HEK293 (cell line): ENCODE data around the gene GJA3.

Source experiments
- GLIS1 ChIP-seq: fragments of 450-650 bp; formaldehyde crosslinking; IDR thresholded peaks from 2 replicates; pipeline ENCODE4 v1.5.1; 2016; ENCODE audit warnings: missing biosample characterization, missing genetic modification characterization
- GLIS2 ChIP-seq: fragments of 450-650 bp; formaldehyde crosslinking; IDR thresholded peaks from 2 replicates; pipeline ENCODE4 v1.5.1; 2016; ENCODE audit warnings: missing biosample characterization, missing genetic modification characterization
- KLF1 ChIP-seq: fragments of 450-650 bp; formaldehyde crosslinking; IDR thresholded peaks from 2 replicates; pipeline ENCODE4 v1.5.1; 2016; ENCODE audit warnings: missing biosample characterization, missing genetic modification characterization
- MYNN ChIP-seq: fragments of 450-650 bp; formaldehyde crosslinking; IDR thresholded peaks from 2 replicates; pipeline ENCODE4 v1.5.1; 2016; ENCODE audit warnings: missing biosample characterization, missing genetic modification characterization, borderline replicate concordance
- PRDM4 ChIP-seq: fragments of 450-650 bp; formaldehyde crosslinking; IDR thresholded peaks from 2 replicates; pipeline ENCODE4 v1.5.1; 2017; ENCODE audit warnings: missing biosample characterization, missing genetic modification characterization
- SALL2 ChIP-seq: fragments of 450-650 bp; formaldehyde crosslinking; IDR thresholded peaks from 2 replicates; pipeline ENCODE4 v1.5.0; 2017; ENCODE audit warnings: missing biosample characterization, mild to moderate bottlenecking, missing genetic modification characterization, borderline replicate concordance
- YY2 ChIP-seq: fragments of 450-650 bp; formaldehyde crosslinking; IDR thresholded peaks from 2 replicates; pipeline ENCODE4 v1.5.1; 2016; ENCODE audit warnings: missing biosample characterization, missing genetic modification characterization
- ZNF121 ChIP-seq: fragments of 450-650 bp; formaldehyde crosslinking; IDR thresholded peaks from 2 replicates; pipeline ENCODE4 v1.5.1; 2016; ENCODE audit warnings: missing biosample characterization, missing genetic modification characterization
- ZNF140 ChIP-seq: fragments of 450-650 bp; formaldehyde crosslinking; IDR thresholded peaks from 2 replicates; pipeline ENCODE4 v1.5.1; 2016; ENCODE audit warnings: missing biosample characterization, missing genetic modification characterization
- ZNF157 ChIP-seq: fragments of 450-650 bp; formaldehyde crosslinking; IDR thresholded peaks from 2 replicates; pipeline ENCODE4 v1.5.1; 2016; ENCODE audit warnings: missing biosample characterization, missing genetic modification characterization
- ZNF16 ChIP-seq: fragments of 450-650 bp; formaldehyde crosslinking; IDR thresholded peaks from 2 replicates; pipeline ENCODE4 v1.5.1; 2016; ENCODE audit warnings: low read depth, missing biosample characterization, missing genetic modification characterization
- ZNF266 ChIP-seq: fragments of 450-650 bp; formaldehyde crosslinking; IDR thresholded peaks from 2 replicates; pipeline ENCODE4 v1.5.1; 2016; ENCODE audit warnings: missing biosample characterization, missing genetic modification characterization, low read depth
- ZNF280D ChIP-seq: fragments of 450-650 bp; formaldehyde crosslinking; IDR thresholded peaks from 2 replicates; pipeline ENCODE4 v1.5.1; 2016; ENCODE audit warnings: missing biosample characterization, missing genetic modification characterization
- ZNF335 ChIP-seq: fragments of 450-650 bp; formaldehyde crosslinking; conservative IDR thresholded peaks from 2 replicates; pipeline ENCODE4 v1.5.1; 2016; ENCODE audit warnings: missing biosample characterization, missing genetic modification characterization
- ZNF398 ChIP-seq: fragments of 450-650 bp; formaldehyde crosslinking; IDR thresholded peaks from 2 replicates; pipeline ENCODE4 v1.5.1; 2017; ENCODE audit warnings: missing biosample characterization, missing genetic modification characterization
- ZNF404 ChIP-seq: fragments of 450-650 bp; formaldehyde crosslinking; IDR thresholded peaks from 2 replicates; pipeline ENCODE4 v1.5.1; 2017; ENCODE audit warnings: missing biosample characterization, missing genetic modification characterization
- ZNF423 ChIP-seq: fragments of 450-650 bp; formaldehyde crosslinking; IDR thresholded peaks from 2 replicates; pipeline ENCODE4 v1.5.1; 2016; ENCODE audit warnings: missing biosample characterization, missing genetic modification characterization
- ZNF48 ChIP-seq: fragments of 450-650 bp; formaldehyde crosslinking; IDR thresholded peaks from 2 replicates; pipeline ENCODE4 v1.5.1; 2016; ENCODE audit warnings: missing biosample characterization, missing genetic modification characterization
- ZNF548 ChIP-seq: fragments of 450-650 bp; formaldehyde crosslinking; IDR thresholded peaks from 2 replicates; pipeline ENCODE4 v1.5.1; 2016; ENCODE audit warnings: missing biosample characterization, missing genetic modification characterization
- ZNF555 ChIP-seq: fragments of 450-650 bp; formaldehyde crosslinking; conservative IDR thresholded peaks from 2 replicates; pipeline ENCODE4 v1.5.1; 2017; ENCODE audit warnings: missing biosample characterization, mild to moderate bottlenecking, missing genetic modification characterization, inconsistent platforms
- ZNF600 ChIP-seq: fragments of 450-650 bp; formaldehyde crosslinking; IDR thresholded peaks from 2 replicates; pipeline ENCODE4 v1.5.1; 2016; ENCODE audit warnings: missing biosample characterization, missing genetic modification characterization
- ZNF621 ChIP-seq: fragments of 450-650 bp; formaldehyde crosslinking; IDR thresholded peaks from 2 replicates; pipeline ENCODE4 v1.5.1; 2017; ENCODE audit warnings: missing biosample characterization, missing genetic modification characterization
- ZNF639 ChIP-seq: fragments of 450-650 bp; formaldehyde crosslinking; IDR thresholded peaks from 2 replicates; pipeline ENCODE4 v1.5.1; 2016; ENCODE audit warnings: missing biosample characterization, missing genetic modification characterization
- ZNF670 ChIP-seq: fragments of 450-650 bp; formaldehyde crosslinking; IDR thresholded peaks from 2 replicates; pipeline ENCODE4 v1.5.1; 2016; ENCODE audit warnings: missing biosample characterization, missing genetic modification characterization, low read depth
- ZNF76 ChIP-seq: fragments of 450-650 bp; formaldehyde crosslinking; IDR thresholded peaks from 2 replicates; pipeline ENCODE4; 2016; ENCODE audit warnings: low read depth, missing biosample characterization, missing genetic modification characterization, borderline replicate concordance
- ZNF776 ChIP-seq: fragments of 450-650 bp; formaldehyde crosslinking; IDR thresholded peaks from 2 replicates; pipeline ENCODE4 v1.5.0; 2017; ENCODE audit warnings: missing biosample characterization, missing genetic modification characterization, borderline replicate concordance
- ZNF777 ChIP-seq: fragments of 450-650 bp; formaldehyde crosslinking; IDR thresholded peaks from 2 replicates; pipeline ENCODE4 v1.5.1; 2017; ENCODE audit warnings: missing biosample characterization, missing genetic modification characterization, borderline replicate concordance
- ZNF792 ChIP-seq: fragments of 450-650 bp; formaldehyde crosslinking; IDR thresholded peaks from 2 replicates; pipeline ENCODE4 v1.5.1; 2016; ENCODE audit warnings: missing biosample characterization, missing genetic modification characterization
- TF ChIP-seq, protein P1 (sequence below): fragments of 450-650 bp; formaldehyde crosslinking; IDR thresholded peaks from 2 replicates; pipeline ENCODE4 v1.5.1; 2016; ENCODE audit warnings: missing biosample characterization, missing genetic modification characterization
- TF ChIP-seq, protein P2 (sequence below): fragments of 450-650 bp; formaldehyde crosslinking; IDR thresholded peaks from 2 replicates; pipeline ENCODE4 v1.5.1; 2016; ENCODE audit warnings: missing biosample characterization, missing genetic modification characterization

GJA3 gene

GRCh38 chr13:20192158-20192835 is 31.4 kb upstream of the GJA3 start (continued):
- no peak for TF ChIP-seq GLIS1
- TF ChIP-seq YY2 (tag by site-specific recombination), result no peak
- TF ChIP-seq ZNF398 (tag by site-specific recombination), result no peak
- TF ChIP-seq ZNF335 (tag by site-specific recombination), result peak; percentile 70
- no peak for TF ChIP-seq ZNF621
- TF ChIP-seq SALL2 (tag by site-specific recombination), result no peak
- no peak for TF ChIP-seq ZNF121 (tag by site-specific recombination)
- TF ChIP-seq ZNF16 (tag by site-specific recombination), result no peak
- no peak for TF ChIP-seq ZNF266
- no peak for TF ChIP-seq ZNF157 (tag by site-specific recombination)
- TF ChIP-seq ZNF600 (tag by site-specific recombination), result no peak
- TF ChIP-seq ZNF140 (tag by site-specific recombination), result no peak
- no peak for TF ChIP-seq ZNF639 (tag by site-specific recombination)
- TF ChIP-seq ZNF777 (tag by site-specific recombination), result no peak
- TF ChIP-seq ZNF423 (tag by site-specific recombination), result no peak
- TF ChIP-seq ZNF776 (tag by site-specific recombination), result no peak
- TF ChIP-seq, protein P1, sequence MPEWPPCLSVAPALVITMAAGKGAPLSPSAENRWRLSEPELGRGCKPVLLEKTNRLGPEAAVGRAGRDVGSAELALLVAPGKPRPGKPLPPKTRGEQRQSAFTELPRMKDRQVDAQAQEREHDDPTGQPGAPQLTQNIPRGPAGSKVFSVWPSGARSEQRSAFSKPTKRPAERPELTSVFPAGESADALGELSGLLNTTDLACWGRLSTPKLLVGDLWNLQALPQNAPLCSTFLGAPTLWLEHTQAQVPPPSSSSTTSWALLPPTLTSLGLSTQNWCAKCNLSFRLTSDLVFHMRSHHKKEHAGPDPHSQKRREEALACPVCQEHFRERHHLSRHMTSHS (tag by site-specific recombination), result no peak
- no peak for TF ChIP-seq ZNF280D (tag by site-specific recombination)
- TF ChIP-seq ZNF76 (tag by site-specific recombination), result no peak
- no peak for TF ChIP-seq PRDM4 (tag by site-specific recombination)
- no peak for TF ChIP-seq KLF1 (tag by site-specific recombination)
- TF ChIP-seq ZNF670 (tag by site-specific recombination), result no peak
- TF ChIP-seq ZNF792 (tag by site-specific recombination), result no peak
- TF ChIP-seq, protein P2, sequence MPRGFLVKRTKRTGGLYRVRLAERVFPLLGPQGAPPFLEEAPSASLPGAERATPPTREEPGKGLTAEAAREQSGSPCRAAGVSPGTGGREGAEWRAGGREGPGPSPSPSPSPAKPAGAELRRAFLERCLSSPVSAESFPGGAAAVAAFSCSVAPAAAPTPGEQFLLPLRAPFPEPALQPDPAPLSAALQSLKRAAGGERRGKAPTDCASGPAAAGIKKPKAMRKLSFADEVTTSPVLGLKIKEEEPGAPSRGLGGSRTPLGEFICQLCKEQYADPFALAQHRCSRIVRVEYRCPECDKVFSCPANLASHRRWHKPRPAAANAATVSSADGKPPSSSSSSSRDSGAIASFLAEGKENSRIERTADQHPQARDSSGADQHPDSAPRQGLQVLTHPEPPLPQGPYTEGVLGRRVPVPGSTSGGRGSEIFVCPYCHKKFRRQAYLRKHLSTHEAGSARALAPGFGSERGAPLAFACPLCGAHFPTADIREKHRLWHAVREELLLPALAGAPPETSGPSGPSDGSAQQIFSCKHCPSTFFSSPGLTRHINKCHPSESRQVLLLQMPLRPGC (tag by site-specific recombination), result no peak
- no peak for TF ChIP-seq MYNN (tag by site-specific recombination)
- TF ChIP-seq ZNF404, result no peak
- TF ChIP-seq ZNF48 (tag by site-specific recombination), result no peak
- no peak for TF ChIP-seq ZNF555 (tag by site-specific recombination)
- TF ChIP-seq ZNF548 (tag by site-specific recombination), result no peak
- TF ChIP-seq GLIS2 (tag by site-specific recombination), result no peak
